Neural crest cell (in vitro differentiated cells): ENCODE data around the gene DISP1. TPM values are rescaled to one million over a fixed set of nuclear protein-coding genes. Genes with fewer than 3 reads are reported as not detected.

ENCODE experiments used
- DNase-seq: peaks from one replicate; pipeline ENCODE4 v3.0.0; 2021; ENCODE audit warnings: low read depth, mixed read lengths, low spot score
- H3K27ac Mint-ChIP-seq: one replicate; pipeline ENCODE4 v1.8.0; 2021; ENCODE audit warnings: mild to moderate bottlenecking, mixed read lengths; ENCODE audit not compliant: unreplicated experiment
- H3K27me3 Mint-ChIP-seq: 2 replicates; pipeline ENCODE4 v1.8.0; 2021; ENCODE audit warnings: low read depth, mild to moderate bottlenecking, mixed read lengths
- H3K36me3 Mint-ChIP-seq: 2 replicates; pipeline ENCODE4 v1.8.0; 2021; ENCODE audit warnings: low read depth, mild to moderate bottlenecking, mixed read lengths
- H3K4me1 Mint-ChIP-seq: 2 replicates; pipeline ENCODE4 v1.8.0; 2021; ENCODE audit warnings: mixed read lengths
- H3K4me3 Mint-ChIP-seq: one replicate; pipeline ENCODE4 v1.8.0; 2021; ENCODE audit warnings: mild to moderate bottlenecking, mixed read lengths
- H3K9me3 Mint-ChIP-seq: 2 replicates; pipeline ENCODE4 v1.8.0; 2021; ENCODE audit warnings: mixed read lengths
- CTCF ChIP-seq: fragments of 200-600 bp; sonication (generic); conservative IDR thresholded peaks from 2 replicates; pipeline ENCODE4 v1.5.0; 2021; ENCODE audit warnings: antibody characterized with exemption, mild to moderate bottlenecking
- total RNA-seq: library from RNA; stranded (reverse); gene quantifications from 2 replicates; pipeline ENCODE4 v1.2.1, GENCODE V29; 2021

DISP1 gene
- total RNA-seq, 1 donor from 2014 or later = 11.8 TPM

- Mint-ChIP-seq H3K4me3 (no peak overlapping the region), H3K27me3 (no peaks in the 10 kb centered on the region), H3K9me3 (peaks cover 14% of the 10 kb centered on the region), H3K4me1 (no peaks in the 10 kb centered on the region), H3K27ac (peak overlapping the region; percentile 24), H3K36me3 (peaks cover 8% of the 10 kb centered on the region)
- no peak for TF ChIP-seq CTCF
- DNase-seq = no peak
Measured at GRCh38 chr1:222772996-222773379, 41.9 kb upstream of the DISP1 start.

- no peak for TF ChIP-seq CTCF
Measured at GRCh38 chr1:222777463-222777862, 37.4 kb upstream of the DISP1 start.

GRCh38 chr1:222777977-222778376, 36.9 kb upstream of the DISP1 start:
- Mint-ChIP-seq H3K9me3 (peaks cover 14% of the 10 kb centered on the region), H3K4me3 (no peak overlapping the region), H3K27me3 (no peaks in the 10 kb centered on the region), H3K27ac (no peak overlapping the region), H3K36me3 (no peaks in the 10 kb centered on the region), H3K4me1 (no peaks in the 10 kb centered on the region)
- no peak for TF ChIP-seq CTCF
- DNase-seq = no peak

More at GRCh38 chr1:222777463-222777862, 37.4 kb upstream of the DISP1 start:
- Mint-ChIP-seq H3K27ac (no peak overlapping the region), H3K9me3 (peaks cover 14% of the 10 kb centered on the region), H3K4me1 (no peaks in the 10 kb centered on the region), H3K4me3 (no peak overlapping the region), H3K27me3 (no peaks in the 10 kb centered on the region), H3K36me3 (no peaks in the 10 kb centered on the region)
- no peak for DNase-seq

DNA sequence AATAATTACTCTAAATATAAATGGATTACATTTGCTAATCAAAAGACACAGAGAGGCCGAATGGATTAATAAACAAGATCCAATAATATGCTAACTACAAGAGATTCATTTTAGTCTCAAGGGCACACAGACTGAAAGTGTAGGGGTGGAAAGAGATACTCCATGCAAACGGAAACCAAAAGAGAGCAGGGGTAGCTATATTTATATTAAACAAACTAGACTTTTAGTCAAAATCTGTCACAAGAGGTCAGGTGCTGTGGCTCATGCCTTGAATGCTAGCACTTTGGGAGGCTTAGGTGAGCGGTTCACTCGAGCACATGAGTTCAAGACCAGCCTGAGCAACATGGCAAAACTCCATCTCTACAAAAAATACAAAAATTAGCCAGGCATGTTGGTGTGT, 33.6 kb upstream of the DISP1 start:
- Mint-ChIP-seq H3K4me1 (peaks cover 14% of the 10 kb centered on the region), H3K27me3 (no peaks in the 10 kb centered on the region), H3K4me3 (no peak overlapping the region), H3K27ac (no peak overlapping the region), H3K36me3 (no peaks in the 10 kb centered on the region), H3K9me3 (peaks cover 14% of the 10 kb centered on the region)
- DNase-seq = no peak
- TF ChIP-seq CTCF = no peak

- no peaks in the 10 kb centered on the region for H3K27me3 Mint-ChIP-seq
- peaks cover 13% of the 10 kb centered on the region for H3K9me3 Mint-ChIP-seq
- TF ChIP-seq CTCF = no peak
- H3K4me1 Mint-ChIP-seq = peaks cover 14% of the 10 kb centered on the region
- no peak overlapping the region for H3K27ac Mint-ChIP-seq
- no peak for DNase-seq
- no peaks in the 10 kb centered on the region for H3K36me3 Mint-ChIP-seq
- H3K4me3 Mint-ChIP-seq = no peak overlapping the region
Measured at GRCh38 chr1:222783051-222783450, 31.8 kb upstream of the DISP1 start.

- DNase-seq = no peak
- Mint-ChIP-seq H3K4me1 (peaks cover 14% of the 10 kb centered on the region), H3K27ac (no peak overlapping the region), H3K36me3 (no peaks in the 10 kb centered on the region), H3K9me3 (peaks cover 12% of the 10 kb centered on the region), H3K4me3 (no peak overlapping the region), H3K27me3 (no peaks in the 10 kb centered on the region)
- no peak for TF ChIP-seq CTCF
Measured at GRCh38 chr1:222784371-222784770, 30.5 kb upstream of the DISP1 start.
